Neural progenitor cell (in vitro differentiated cells): ENCODE data around the gene OPTC.

Source experiments
- EZH2 ChIP-seq: fragments of 200-600 bp; sonication (generic); IDR thresholded peaks from 2 replicates; pipeline ENCODE4 v1.6.1; 2017; ENCODE audit warnings: antibody characterized with exemption, mild to moderate bottlenecking, moderate library complexity
- EZH2phosphoT487 ChIP-seq: fragments of 200-600 bp; sonication (generic); IDR thresholded peaks from 2 replicates; pipeline ENCODE4 v1.6.1; 2017; ENCODE audit warnings: antibody characterized with exemption
- TF ChIP-seq, protein P1 (sequence below): fragments of 200-600 bp; sonication (generic); IDR thresholded peaks from 2 replicates; pipeline ENCODE4 v1.5.1; 2017; ENCODE audit warnings: antibody characterized with exemption, mild to moderate bottlenecking

DNA sequence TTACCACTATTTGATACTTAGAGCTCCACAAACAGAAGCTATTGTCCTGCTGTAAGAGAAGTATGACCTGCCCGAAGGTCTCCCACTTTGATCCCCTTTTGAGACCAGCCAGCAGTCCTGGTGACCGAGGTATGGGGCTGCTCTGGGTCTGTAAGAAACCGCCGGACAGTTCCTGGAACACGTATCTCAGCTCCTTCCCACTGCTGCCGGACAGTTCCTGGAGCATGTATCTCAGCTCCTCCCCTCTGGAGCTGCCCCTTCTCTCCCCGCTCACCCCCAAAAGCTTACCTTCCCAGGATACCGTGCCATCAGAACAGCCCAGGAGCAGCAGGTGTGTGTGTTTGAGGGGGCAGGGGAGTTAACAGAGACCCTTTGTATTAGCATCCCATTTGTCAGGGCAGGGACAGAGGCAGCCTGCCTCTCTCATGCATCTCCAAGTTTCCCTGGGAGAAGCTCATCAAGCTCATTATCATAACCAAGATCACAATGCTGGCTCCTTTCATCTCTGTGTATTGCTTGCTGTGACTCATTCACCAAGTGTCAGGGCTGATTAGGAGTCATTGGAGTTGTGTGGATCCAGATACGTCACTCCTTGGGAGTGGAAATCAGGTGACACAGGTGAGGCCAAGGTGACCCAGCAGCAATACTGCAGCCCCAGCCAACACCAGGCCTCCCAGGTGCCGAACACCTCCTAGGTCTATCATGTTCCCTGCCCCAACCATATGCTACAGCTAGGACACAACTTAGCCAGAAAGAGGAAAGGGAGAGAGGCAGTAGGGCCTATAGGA is 25.3 kb downstream of the OPTC start:
- TF ChIP-seq, protein P1, sequence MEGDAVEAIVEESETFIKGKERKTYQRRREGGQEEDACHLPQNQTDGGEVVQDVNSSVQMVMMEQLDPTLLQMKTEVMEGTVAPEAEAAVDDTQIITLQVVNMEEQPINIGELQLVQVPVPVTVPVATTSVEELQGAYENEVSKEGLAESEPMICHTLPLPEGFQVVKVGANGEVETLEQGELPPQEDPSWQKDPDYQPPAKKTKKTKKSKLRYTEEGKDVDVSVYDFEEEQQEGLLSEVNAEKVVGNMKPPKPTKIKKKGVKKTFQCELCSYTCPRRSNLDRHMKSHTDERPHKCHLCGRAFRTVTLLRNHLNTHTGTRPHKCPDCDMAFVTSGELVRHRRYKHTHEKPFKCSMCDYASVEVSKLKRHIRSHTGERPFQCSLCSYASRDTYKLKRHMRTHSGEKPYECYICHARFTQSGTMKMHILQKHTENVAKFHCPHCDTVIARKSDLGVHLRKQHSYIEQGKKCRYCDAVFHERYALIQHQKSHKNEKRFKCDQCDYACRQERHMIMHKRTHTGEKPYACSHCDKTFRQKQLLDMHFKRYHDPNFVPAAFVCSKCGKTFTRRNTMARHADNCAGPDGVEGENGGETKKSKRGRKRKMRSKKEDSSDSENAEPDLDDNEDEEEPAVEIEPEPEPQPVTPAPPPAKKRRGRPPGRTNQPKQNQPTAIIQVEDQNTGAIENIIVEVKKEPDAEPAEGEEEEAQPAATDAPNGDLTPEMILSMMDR, result no peak
- no peak for TF ChIP-seq EZH2
- no peak for TF ChIP-seq EZH2phosphoT487
